ENCODE data around the gene PRTG.
"Not testable (repeated sequence)": the region's sequence is repeated elsewhere in the genome, so short reads cannot be mapped to it uniquely, and the experiment has no call there.

Gene PRTG

DNA sequence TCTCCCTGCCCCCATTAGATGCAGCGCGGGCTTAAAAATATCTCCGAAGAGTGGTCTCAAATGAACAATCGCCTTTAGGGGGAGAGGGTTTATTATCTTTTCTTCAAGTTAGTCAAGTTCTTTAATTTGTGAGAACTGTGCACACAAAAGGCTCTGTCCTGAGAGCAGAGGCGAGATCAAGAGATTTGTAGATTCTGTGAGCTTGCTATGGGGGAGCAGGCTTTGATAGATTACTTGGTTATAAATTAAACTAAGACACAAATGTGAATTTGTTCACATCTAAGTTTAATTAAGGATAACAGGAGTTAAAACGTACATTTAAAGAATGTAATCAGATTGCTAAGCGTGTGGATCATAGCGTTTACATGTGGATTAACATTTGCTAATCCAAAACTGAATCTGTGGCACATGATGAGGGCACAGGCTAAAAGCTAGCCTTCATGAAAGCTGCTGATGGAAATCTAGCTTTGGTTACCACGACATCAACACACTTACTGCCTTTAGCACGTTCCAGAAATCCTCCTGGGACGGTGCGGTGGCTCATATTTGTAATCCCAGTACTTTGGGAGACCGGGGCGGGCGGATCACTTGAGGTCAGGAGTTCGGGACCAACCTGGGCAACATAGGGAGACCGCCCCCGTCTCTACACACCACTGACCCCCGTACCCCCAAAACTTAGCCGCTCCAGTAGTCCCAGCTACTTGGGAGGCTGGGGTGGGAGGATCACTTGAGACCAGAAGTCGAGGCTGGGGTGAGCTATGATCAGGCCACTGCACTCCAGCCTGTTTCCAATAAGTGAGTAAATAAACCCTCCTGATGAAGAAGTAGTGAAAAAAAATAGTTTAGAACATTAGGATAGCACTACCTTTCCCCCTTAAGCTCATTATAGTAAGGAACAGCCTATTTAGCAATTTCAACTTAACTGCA lies 1.0 kb upstream of the PRTG start:
- DNase-seq (ENCODE audit: extremely low read depth in 1 of 2, low read depth in 1 of 2), result no peak

DNA sequence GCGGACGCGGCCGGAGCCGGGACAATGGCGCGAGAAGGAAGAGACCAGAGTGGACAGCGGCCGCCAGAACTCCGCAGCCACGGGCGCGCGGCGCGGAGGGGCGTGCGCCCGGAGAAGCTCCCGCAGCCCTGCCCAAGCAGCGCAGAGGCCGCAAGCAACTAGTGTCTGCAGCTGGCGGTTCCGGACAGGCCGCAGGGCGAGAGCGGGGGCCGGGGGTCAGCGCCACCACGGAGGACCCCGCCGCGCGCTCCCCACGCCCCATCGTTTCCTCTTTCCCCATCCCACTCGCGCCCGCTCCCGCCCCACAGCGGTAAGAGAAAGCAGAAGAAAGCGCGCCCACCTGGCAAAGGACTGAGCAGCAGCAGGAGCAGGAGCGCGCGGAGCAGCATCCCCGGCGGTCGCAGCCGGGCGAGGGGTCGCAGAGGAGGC lies 440 bp downstream of the PRTG start:
- DNase-seq (ENCODE audit: extremely low read depth in 1 of 2, low read depth in 1 of 2), result no peak

DNA sequence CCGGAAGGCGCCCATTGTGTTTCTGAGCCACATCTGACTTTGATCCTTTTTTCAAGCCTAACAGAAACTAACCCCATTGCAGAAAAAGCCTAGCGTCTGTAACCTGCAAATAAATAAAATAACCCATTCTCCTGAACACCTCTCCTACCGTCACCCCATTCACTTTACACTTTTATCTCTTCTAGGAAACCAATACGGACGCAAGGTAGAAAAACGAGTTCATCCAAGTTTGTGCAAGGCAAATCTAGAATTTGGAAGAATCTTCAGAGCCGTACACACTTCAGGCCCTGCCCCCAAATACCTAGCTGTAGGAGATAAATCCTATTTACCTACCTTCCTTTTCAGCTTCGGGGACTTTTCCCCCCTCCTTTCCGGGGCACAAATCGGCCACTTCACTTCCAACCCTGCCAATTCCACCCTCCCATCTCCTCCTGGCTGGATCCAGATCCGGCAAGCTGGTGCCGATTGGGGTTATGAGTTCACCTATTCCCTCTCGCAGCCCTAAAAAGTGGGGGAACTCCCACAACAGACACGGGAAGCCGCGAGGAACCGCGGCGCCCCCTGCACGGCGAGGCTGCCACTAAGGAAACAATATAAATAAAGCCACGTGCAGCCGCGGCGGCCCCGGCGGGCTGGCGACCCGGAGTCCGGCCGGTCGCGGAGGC lies 987 bp downstream of the PRTG start:
- DNase-seq (ENCODE audit: extremely low read depth in 1 of 2, low read depth in 1 of 2), result no peak

DNA sequence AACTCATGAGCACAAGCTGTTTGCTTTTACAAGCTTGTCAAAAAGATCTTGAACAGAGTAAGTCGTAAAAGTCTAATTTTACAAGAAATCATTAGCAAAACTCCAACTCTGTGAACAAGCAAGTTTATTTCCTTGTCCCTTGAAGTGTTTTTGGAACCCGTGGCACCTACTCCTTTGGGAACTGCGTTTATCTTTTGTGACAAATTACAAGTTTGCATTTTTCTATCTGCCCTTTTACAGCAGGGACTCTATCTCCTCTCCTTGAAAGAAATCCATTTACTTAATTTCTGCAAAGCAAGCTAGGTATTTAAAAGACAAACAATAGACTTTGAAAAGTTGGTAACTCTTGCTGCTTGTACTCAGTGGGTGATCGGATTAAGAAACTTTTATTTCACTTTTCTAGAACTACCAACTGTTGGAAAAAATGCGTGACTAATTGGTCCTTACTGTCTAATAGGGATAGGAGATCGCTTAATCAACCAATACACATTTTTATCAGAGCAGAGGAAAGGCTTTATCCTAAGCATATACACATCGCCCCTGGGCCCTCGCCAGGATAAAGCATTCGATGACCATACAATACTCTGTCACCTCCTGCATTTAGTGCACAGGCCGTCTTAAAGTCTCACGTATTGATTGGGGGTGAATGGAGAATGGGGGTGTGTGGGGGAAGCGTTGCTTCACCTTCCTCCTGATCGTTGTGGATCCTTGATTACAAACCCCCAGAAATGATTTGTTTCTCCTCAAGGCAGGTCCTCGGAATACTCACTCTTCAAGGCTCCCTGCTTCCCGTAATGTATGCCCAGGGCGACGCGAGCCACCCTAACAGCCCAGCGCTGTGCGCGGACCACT lies 1.7 kb downstream of the PRTG start:
- DNase-seq (ENCODE audit: extremely low read depth in 1 of 2, low read depth in 1 of 2), result no peak

DNA sequence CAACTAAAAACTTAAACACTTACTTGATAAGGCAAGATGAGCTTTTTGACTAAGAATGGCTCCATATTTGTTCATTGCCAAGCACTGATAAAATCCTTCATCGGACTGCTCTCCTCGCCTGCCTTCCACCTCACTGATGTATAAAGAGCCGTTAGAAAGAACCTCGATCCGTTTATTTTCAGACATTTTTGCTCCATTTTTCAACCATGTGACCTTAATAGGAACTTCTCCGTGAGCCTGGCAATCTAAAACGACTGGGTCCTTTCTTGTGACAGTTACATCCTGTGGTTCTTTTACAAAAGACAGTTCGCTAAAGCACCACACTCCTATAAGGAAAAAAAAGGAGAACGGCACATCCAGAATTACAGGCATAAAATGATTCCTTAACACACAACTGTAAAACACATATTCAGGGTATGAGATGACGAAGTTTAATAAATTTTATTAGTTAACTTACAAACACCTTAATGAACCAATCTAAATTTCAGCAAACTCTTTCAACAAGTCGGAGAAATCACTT lies 2.5 kb downstream of the PRTG start:
- no peak for DNase-seq (ENCODE audit: extremely low read depth in 1 of 2, low read depth in 1 of 2)

DNA sequence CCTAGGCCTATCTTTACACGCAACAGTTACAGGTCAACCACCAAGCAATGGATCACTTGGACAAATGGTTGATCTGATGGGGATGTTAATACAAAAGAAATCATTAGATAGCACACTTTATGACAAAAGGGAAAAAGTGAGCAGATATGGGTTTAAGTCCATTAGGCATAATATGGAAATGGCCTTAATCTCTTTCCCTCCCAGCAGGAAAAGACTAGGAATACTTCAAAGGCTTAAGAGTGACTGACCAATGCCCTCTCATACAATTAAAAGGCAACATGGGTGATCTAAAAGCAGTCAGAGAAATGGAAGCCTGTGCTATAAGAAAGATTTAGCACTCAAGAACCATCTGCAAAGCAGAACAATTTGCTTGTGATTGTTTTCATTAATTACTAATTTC lies 3.3 kb downstream of the PRTG start:
- DNase-seq (ENCODE audit: extremely low read depth in 1 of 2, low read depth in 1 of 2), result no peak

DNA sequence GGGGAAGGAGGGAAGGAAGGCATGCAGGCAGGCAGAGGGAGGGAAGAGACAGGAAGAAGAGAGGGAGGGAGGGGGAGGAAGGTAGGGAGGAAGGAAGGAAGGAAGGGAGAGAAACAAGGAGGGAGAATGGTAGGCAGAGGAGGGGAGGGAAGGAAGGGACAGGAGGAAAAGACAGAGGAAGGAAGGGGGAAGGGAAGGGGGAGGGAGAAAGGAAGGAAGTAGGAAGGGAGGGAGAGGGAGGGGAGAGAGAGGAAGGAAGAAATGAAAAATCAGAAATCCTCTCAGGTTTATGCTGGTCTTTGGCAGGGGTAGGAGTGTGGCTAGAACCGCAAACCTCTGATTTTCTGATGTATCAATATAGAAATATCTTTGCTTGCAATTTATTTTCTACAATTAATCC lies 4.2 kb downstream of the PRTG start:
- no peak for DNase-seq (ENCODE audit: extremely low read depth in 1 of 2, low read depth in 1 of 2)

DNA sequence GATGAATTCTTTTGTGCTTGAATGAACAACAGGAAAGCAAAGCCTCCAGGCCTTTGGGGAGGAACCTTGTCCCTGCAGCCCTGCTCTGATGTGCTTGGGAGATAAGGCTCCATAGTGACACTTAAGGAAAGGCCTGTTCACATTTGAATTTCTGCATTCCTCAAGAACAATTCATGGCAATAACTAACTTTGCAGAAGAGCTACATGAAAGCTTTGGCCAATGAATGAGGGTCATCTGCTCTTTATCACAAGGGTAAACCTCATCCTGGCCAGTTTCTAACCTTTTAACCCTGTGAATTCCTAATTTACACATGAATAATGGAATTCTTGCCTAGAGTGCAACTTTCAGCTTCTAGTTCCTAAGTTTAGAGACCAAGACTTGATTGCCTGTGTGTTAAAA lies 5.6 kb downstream of the PRTG start:
- no peak for DNase-seq (ENCODE audit: extremely low read depth in 1 of 2, low read depth in 1 of 2)

DNA sequence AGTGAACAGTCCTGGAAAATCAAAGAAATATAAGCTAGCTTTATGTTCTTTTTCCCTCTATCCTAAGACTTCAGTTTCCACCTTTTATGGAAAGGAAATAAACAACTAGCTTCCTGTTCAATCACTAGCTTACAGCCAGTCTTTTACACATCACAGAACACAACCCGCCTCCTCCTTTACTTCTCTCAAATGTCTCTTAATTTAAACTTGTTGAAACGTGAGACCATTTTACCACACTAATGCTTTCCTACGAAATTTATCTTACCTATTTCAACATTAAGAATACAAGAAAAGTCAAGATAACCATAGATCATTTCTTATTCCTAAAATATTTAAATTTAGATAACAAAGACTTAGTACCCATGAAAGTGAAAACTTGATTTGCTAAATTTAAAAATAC lies 6.2 kb downstream of the PRTG start:
- no peak for DNase-seq (ENCODE audit: extremely low read depth in 1 of 2, low read depth in 1 of 2)

DNA sequence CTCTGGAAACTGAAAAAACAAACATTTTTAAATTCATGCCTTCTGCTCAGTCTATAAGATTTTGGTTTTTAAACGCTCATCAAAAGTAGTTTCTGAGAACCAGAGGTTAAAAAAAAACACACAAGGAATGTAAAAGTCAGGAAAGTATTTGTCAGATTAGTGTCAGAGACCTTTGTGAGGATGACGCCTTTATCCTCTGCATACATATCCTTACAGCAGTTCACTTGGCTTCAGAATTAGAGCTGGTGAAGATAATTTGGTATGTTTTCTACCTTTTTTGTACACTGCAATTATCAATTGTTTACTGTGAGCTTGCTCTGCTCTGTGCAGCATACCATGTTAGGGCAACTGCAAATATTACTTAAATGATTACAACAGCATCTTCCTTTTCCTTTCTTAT lies 8.3 kb downstream of the PRTG start:
- no peak for DNase-seq (ENCODE audit: extremely low read depth in 1 of 2, low read depth in 1 of 2)

DNA sequence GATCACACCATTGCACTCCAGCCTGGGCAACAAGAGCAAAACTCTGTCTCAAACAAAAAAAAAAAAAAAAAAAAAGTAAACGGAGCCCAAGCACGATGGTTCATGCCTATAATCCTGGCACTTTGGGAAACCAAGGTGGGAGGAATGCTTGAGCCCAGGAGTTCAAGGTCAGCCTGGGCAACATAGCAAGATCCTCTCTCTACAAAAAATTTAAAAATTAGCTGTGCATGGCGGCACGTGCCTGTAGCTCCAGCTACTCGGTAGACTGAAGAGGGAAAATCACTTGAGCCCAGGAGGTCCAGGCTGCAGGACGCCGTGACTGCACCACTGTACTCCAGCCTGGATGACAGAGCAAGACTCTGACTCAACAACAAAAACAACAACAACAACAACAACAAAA lies 9.5 kb downstream of the PRTG start:
- DNase-seq (ENCODE audit: extremely low read depth in 1 of 2, low read depth in 1 of 2), result not testable (repeated sequence)

DNA sequence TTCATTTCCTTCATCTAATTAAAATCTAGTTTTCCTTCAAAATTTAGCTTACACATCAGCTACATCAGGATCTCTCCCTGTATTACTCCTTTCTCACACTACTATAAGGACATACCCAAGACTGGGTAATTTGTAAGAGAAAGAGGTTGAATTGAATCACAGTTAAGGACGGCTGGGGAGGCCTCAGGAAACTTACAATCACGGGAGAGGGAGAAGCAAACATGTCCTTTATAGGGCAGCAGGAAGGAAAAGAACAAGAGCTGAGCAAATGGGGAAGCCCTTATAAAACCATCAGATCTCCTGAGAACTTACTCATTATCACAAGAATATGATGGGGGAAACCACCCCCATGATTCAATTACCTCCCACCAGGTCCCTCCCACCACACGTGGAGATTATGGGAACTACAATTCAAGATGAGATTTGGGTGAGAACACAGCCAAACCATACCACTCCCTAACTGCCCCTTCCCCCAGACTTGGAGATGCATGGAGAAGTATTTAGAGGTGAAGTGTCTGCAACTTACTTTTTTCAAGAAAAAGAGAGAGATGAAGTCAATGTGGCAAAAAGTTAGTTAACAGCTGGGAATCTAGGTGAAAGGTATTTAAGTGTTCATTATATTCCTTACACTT lies 21.3 kb downstream of the PRTG start:
- no peak for DNase-seq (ENCODE audit: extremely low read depth in 1 of 2, low read depth in 1 of 2)

DNA sequence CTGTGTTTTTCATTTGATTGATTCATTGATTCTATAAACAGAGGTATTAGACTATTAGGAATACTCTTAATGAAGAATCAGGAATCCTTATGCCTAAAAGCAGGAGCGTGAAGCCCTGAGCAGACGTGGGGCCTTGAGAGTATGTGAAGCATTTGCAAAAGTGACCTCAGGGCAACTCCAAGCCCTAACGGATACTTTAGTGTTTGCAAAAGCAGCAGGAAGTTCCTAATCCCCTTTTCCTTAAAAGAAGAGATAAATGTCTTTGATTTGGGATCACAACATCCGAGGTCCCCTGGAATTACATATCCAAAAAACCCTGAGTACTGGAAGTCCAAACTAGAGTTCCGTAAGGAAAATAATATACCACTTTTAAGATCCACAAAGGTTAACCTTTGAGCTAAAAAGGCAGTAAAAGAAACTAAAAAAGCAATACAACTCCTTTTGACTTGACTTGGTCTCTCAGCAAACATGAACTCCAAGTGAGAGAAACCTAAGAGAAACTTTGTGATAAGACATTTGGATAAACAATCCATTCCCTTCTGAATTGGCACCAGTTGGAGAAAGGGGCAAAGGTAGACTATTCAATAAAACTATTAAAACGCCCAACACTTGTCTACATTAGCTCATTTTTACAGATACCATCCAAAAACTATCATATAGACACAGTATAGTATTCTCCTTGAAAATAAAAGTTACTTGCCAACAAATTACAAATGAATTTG lies 27.4 kb downstream of the PRTG start:
- DNase-seq (ENCODE audit: extremely low read depth in 1 of 2, low read depth in 1 of 2), result no peak

DNA sequence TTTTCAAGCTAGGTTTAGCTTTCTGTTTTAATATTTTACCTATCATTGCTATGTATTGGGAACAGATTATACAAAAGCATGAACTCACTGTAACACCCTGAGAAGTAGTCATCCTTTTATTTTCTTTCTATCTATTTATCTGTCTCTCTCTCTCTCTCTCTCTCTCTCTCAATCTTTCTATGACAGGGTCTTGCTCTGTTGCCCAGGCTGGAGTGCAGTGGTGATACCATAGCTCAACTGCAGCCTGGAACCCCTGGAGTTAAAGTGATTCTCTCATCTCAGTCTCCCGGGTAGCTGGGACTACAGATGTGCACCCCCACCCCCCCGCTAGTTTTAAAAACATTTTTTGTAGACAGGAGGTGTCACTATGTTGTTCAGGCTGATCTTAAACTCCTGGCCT lies 28.9 kb downstream of the PRTG start:
- no peak for DNase-seq (ENCODE audit: extremely low read depth in 1 of 2, low read depth in 1 of 2)

DNA sequence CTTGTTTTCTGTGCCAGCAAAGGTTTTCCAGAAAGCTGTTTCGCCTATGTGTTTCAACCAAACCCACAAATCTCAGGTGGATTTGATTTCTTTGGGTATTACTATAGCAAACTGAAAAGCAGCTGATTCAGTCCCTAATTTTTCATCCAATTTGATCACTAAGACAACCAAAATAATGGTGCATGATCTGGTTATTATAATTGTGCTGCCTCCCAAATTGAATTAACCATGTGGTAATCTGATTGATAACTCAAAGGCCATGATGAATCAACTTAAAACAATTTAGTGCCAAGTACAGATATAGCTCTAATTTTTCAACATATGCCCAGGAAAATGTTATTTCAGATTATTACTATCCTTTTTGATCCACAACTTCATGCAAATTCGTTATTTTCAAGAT lies 30.6 kb downstream of the PRTG start:
- no peak for DNase-seq (ENCODE audit: extremely low read depth in 1 of 2, low read depth in 1 of 2)

DNA sequence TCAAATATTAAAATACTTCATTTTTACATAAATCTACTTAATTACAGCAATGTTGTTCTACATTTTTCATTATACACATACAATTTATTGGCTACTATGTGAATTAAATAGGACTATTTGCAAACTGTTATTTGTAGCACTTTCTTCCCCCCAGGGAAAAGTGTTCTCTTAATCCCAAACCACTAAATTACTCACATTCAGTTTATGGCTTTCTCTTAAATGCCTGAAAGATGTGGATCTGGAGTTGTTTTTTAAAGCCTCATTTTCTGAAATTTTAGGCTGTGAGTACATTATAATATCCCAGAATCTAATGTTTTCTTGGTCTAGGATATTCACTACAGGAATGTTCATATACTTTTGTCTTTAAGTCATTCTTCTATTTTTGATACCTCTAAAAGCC lies 32.7 kb downstream of the PRTG start:
- DNase-seq (ENCODE audit: extremely low read depth in 1 of 2, low read depth in 1 of 2), result no peak

DNA sequence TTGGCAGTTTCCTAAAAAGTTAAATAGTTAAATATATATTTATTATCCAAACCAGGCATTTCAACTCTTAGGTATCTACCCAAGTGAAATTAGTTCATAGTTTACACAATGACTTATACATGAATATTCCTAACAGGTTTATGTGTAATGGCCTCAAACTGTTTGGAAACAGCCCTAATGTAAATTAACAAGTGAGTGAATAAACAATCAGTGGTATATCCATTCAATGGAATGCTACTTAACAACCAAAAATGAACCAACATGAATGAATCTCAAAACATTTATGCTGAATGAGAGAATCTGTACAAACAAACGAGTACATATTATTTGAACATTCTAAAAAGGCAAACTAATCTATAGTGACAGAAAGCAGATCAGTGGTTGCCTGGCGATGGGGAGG lies 33.5 kb downstream of the PRTG start:
- no peak for DNase-seq (ENCODE audit: extremely low read depth in 1 of 2, low read depth in 1 of 2)

DNA sequence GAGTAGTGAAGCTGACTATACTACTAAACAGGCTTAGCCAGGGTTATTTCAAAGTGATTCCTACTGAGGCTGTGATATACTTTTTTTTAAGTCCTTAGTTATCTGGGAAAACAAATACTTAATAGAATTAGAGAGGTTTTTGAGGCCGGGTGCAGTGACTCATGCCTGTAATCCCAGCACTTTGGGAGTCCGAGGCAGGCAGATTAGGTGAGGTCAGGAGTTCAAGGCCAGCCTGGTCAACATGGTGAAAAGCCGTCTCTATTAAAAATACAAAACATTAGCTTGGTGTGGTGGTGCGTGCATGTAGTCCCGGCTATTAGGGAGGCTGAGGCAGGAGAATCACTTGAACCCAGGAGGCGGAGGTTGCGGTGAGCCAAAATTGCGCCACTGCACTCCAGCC lies 34.2 kb downstream of the PRTG start:
- no peak for DNase-seq (ENCODE audit: extremely low read depth in 1 of 2, low read depth in 1 of 2)

DNA sequence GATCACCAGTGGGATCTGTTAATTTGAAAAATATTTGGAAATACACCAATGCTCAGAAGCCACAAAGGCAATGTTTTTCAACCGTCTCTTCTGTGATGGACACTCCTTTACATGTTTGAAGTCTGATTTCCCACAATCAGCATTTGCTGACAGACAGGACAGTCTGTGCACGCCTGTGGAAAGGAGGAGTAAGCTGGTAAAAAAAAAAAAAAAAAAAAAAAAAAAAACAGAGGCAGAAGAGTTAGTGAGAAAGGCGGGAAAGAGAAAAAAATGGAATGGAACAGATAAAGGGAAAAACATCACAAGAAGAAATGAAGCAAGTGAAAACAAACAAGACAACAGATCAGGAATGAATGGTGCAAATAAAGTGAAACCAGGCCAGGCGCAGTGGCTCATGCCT lies 35.0 kb downstream of the PRTG start:
- no peak for DNase-seq (ENCODE audit: extremely low read depth in 1 of 2, low read depth in 1 of 2)

DNA sequence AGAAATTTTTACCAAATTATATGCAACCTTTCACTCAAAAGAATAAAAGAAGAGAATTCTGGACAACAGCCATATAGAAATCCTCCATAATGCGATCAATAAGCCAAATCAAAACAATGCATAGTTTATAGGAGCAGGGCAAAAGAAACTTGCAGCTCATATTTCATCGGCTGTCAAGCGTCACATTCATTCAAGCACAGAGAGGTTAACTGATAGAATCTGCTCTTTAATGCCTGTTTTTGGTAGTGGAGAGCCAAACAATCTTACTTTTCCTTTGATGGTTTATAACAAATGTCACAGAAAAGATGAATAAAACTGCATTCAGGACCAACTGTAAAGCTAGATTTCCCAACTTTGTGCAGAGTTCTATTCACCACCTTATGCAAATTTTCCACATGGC lies 35.4 kb downstream of the PRTG start:
- no peak for DNase-seq (ENCODE audit: extremely low read depth in 1 of 2, low read depth in 1 of 2)

Data from stimulated activated CD8-positive, alpha-beta memory T cell treated with anti-CD3 and anti-CD28 coated beads, Interleukin-7, amount 100 ng/mL, for 48 hours (primary cell).